Endodermal cell (in vitro differentiated cells): ENCODE measurements around the gene SP1. TPM values are rescaled to one million over a fixed set of nuclear protein-coding genes. Genes with fewer than 3 reads are reported as not detected.
"Not testable (repeated sequence)": the region's sequence is repeated elsewhere in the genome, so short reads cannot be mapped to it uniquely, and the experiment has no call there.

Source experiments
- DNase-seq: peaks from one replicate; pipeline ENCODE4 v3.0.0-alpha.2; 2017
- H3K27ac ChIP-seq: 2 replicates; pipeline ENCODE4 v1.5.1; 2013; ENCODE audit warnings: mild to moderate bottlenecking, low read depth, low read length, moderate library complexity
- H3K27me3 ChIP-seq: 2 replicates; pipeline ENCODE4 v1.6.1; 2013; ENCODE audit warnings: mild to moderate bottlenecking, low read length, moderate library complexity; ENCODE audit not compliant: insufficient read depth, control insufficient read depth, poor library complexity, severe bottlenecking
- H3K36me3 ChIP-seq: 2 replicates; pipeline ENCODE4 v1.7.0; 2013; ENCODE audit warnings: mild to moderate bottlenecking, low read length, moderate library complexity; ENCODE audit not compliant: control insufficient read depth, insufficient read depth
- H3K4me1 ChIP-seq: one replicate; pipeline ENCODE4 v1.7.0; 2013; ENCODE audit warnings: low read length; ENCODE audit not compliant: control insufficient read depth, insufficient read depth
- H3K4me3 ChIP-seq: 2 replicates; pipeline ENCODE4 v1.5.1; 2013; ENCODE audit warnings: mild to moderate bottlenecking, low read length, moderate library complexity
- H3K9ac ChIP-seq: 2 replicates; pipeline ENCODE4 v1.6.1; 2013; ENCODE audit warnings: mild to moderate bottlenecking, low read length, moderate library complexity; ENCODE audit not compliant: poor library complexity, severe bottlenecking; ENCODE audit errors: extremely low read depth
- H3K9me3 ChIP-seq: 2 replicates; pipeline ENCODE4 v1.6.1; 2013; ENCODE audit warnings: mild to moderate bottlenecking, low read length, moderate library complexity; ENCODE audit not compliant: control insufficient read depth
- H3K27ac Mint-ChIP-seq: 2 replicates; pipeline ENCODE4 v1.8.0; 2020; ENCODE audit warnings: mixed read lengths
- H3K27me3 Mint-ChIP-seq: 2 replicates; pipeline ENCODE4 v1.8.0; 2021; ENCODE audit warnings: mild to moderate bottlenecking, mixed read lengths; ENCODE audit not compliant: insufficient read depth
- H3K36me3 Mint-ChIP-seq: 2 replicates; pipeline ENCODE4 v1.8.0; 2020; ENCODE audit warnings: low read depth, mixed read lengths
- H3K4me1 Mint-ChIP-seq: 2 replicates; pipeline ENCODE4 v1.8.0; 2020; ENCODE audit warnings: mixed read lengths
- H3K4me3 Mint-ChIP-seq: 2 replicates; pipeline ENCODE4 v1.8.0; 2020; ENCODE audit warnings: mild to moderate bottlenecking, moderate library complexity, mixed read lengths
- H3K9me3 Mint-ChIP-seq: 2 replicates; pipeline ENCODE4 v1.8.0; 2020; ENCODE audit warnings: mild to moderate bottlenecking, mixed read lengths
- WGBS, 2 experiments: methylation state at CpG; one replicate each; pipeline versions ENCODE4 v1.1.5 to v1.1.7; 2013; ENCODE audit warnings: missing lambda C conversion rate in 2 of 2, mixed read lengths in 1 of 2; ENCODE audit not compliant: insufficient coverage in 1 of 2, insufficient read length in 1 of 2; 5-methylcytosine and 5-hydroxymethylcytosine counted together
- total RNA-seq, 2 donors: library from RNA; stranded (reverse); fragmentation: NEBNext Ultra II Directional in 1 of 2; extraction: Animal tissue kit (Norgen Biotek cat#: 25700) in 1 of 2; gene quantifications; 2 replicates in 1 of 2; 3 replicates in 1 of 2; pipeline ENCODE4 v1.2.1, GENCODE V29; 2021
- TF ChIP-seq, protein P1 (sequence below): fragments of 200-600 bp; sonication (generic); conservative IDR thresholded peaks from 2 replicates; pipeline ENCODE4 v1.5.0; 2021; ENCODE audit warnings: antibody characterized with exemption, mild to moderate bottlenecking

Gene SP1
- total RNA-seq, 2 donors from 2014 or later, result 91.2 to 99.5 TPM

DNA sequence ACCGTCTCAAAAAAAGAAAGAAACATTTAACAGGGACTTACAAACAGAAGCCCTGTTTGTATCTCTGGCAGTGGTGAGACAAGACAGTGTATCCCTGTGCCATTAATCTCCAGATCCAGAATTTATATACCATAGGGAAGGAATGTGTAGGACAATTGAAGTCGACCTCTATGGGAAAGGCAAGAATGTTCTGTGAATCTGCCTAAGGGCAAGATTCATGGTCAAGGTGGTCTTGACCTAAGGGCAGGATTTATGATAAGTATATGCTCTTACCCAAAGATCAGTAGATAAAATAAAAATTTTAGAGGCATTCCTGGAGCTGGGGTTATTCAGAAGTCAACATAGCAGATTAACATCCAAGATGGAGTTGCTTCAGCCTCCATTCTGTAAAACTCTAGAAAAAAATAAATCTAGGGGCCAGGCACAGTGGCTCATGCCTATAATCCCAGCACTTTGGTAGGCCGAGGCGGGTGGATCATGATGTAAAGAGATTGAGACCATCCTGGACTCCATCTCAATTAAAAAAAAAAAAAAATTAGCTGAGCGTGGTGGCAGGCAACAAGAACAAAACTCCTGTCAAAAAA, 21.0 kb upstream of the SP1 start:
- TF ChIP-seq, protein P1, sequence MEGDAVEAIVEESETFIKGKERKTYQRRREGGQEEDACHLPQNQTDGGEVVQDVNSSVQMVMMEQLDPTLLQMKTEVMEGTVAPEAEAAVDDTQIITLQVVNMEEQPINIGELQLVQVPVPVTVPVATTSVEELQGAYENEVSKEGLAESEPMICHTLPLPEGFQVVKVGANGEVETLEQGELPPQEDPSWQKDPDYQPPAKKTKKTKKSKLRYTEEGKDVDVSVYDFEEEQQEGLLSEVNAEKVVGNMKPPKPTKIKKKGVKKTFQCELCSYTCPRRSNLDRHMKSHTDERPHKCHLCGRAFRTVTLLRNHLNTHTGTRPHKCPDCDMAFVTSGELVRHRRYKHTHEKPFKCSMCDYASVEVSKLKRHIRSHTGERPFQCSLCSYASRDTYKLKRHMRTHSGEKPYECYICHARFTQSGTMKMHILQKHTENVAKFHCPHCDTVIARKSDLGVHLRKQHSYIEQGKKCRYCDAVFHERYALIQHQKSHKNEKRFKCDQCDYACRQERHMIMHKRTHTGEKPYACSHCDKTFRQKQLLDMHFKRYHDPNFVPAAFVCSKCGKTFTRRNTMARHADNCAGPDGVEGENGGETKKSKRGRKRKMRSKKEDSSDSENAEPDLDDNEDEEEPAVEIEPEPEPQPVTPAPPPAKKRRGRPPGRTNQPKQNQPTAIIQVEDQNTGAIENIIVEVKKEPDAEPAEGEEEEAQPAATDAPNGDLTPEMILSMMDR, result no peak
- H3K4me1 Mint-ChIP-seq, result no peaks in the 10 kb centered on the region
- no peak for DNase-seq
- H3K4me3 ChIP-seq, result no peak overlapping the region
- no peaks in the 10 kb centered on the region for H3K4me1 ChIP-seq
- no peaks in the 10 kb centered on the region for H3K27me3 ChIP-seq
- WGBS, 2 experiments, result 96% methylated on average over 4 of the region's 5 CpGs
- H3K27me3 Mint-ChIP-seq, result no peaks in the 10 kb centered on the region
- no peak overlapping the region for H3K27ac ChIP-seq
- no peaks in the 10 kb centered on the region for H3K9me3 ChIP-seq
- H3K27ac Mint-ChIP-seq, result no peak overlapping the region
- no peaks in the 10 kb centered on the region for H3K36me3 Mint-ChIP-seq
- no peak overlapping the region for H3K4me3 Mint-ChIP-seq
- no peak overlapping the region for H3K9ac ChIP-seq
- no peaks in the 10 kb centered on the region for H3K36me3 ChIP-seq
- no peaks in the 10 kb centered on the region for H3K9me3 Mint-ChIP-seq

DNA sequence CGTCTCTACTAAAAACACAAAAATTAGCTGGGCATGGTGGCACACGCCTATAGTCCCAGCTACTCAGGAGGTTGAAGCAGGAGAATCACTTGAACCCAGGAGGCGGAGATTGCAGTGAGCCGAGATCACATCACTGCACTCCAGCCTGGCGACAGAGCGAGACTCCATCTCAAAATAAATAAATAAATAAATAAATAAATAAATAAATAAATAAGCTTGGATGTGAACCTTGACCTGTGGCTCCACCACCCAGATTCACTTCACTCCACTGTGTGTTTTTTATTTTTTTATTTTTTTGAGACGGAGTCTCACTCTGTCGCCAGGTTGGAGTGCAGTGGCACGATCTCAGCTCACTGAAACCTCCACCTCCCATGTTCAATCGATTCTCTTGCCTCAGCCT, 18.3 kb upstream of the SP1 start:
- H3K36me3 Mint-ChIP-seq, H3K27me3 Mint-ChIP-seq, H3K4me1 ChIP-seq, H3K27me3 ChIP-seq, H3K4me3 Mint-ChIP-seq, H3K27ac ChIP-seq, H3K4me1 Mint-ChIP-seq, H3K4me3 ChIP-seq, H3K9ac ChIP-seq, DNase-seq, H3K36me3 ChIP-seq, H3K9me3 Mint-ChIP-seq, H3K9me3 ChIP-seq, H3K27ac Mint-ChIP-seq: not testable (repeated sequence)
- 90 to 98% methylated on average over 5 to 7 of the region's 10 CpGs for whole genome bisulfite sequencing, 2 experiments

DNA sequence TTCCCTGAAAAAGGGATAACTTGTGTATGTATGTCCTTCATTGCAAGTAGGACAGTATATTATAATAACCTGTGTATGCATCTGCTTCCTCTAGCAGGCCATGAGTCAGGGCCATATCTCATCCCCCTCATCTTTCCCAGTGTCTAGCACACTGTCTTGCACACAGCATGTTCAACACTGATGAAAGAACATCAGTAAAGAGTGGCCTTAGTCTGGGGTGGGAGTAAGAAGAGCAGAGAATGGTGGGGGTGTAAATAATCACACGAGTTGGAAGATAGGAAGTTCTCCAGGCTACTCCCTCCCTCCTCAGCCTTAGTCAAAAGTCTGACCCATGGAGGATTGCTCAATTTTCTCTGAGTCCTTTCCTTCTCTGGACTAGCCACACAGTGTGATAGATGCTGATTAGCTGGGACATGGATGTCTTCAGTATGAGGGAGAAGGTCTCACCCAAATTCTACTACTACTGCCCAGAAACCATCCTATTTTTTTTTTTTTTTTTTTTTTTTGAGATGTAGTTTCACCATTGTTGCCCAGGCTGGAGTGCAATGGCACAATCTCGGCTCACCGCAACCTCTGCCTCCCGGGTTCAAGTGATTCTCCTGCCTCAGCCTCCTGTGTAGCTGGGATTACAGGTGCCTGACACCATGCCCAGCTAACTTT, 14.6 kb upstream of the SP1 start:
- no peaks in the 10 kb centered on the region for H3K9me3 Mint-ChIP-seq

DNA sequence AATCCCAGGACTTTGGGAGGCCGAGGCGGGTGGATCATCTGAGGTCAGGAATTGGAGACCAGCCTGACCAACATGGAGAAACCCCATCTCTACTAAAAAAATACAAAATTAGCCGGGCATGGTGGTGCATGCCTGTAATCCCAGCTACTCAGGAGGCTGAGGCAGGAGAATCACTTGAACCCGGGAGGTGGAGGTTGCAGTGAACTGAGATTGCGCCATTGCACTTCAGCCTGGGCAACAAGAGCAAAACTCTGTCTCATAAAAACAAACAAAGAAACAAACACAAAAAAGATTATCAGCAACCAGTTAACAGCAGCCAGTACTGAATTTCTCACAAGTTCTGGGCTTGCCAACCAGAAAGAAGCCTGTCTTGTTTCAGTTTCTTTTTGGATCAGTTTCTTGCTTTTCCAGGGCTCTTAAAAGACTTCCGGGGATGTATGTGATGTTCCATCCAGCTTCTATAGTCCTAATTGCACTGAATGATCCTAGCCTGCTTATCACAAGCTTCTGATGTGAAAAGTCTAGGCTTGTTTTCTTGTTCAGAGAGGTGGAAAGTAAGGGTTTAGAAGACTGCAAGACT, 6.3 kb upstream of the SP1 start:
- H3K36me3 ChIP-seq, H3K27ac ChIP-seq, H3K4me3 ChIP-seq, H3K36me3 Mint-ChIP-seq, DNase-seq, H3K4me1 ChIP-seq, H3K27me3 Mint-ChIP-seq, H3K27me3 ChIP-seq, H3K27ac Mint-ChIP-seq, H3K9ac ChIP-seq, H3K9me3 ChIP-seq, H3K9me3 Mint-ChIP-seq, H3K4me3 Mint-ChIP-seq: not testable (repeated sequence)
- 88 to 100% methylated on average over 3 to 6 of the region's 6 CpGs for WGBS, 2 experiments
- peaks cover 15% of the 10 kb centered on the region for H3K4me1 Mint-ChIP-seq

More for the DNA sequence above, 14.6 kb upstream of the SP1 start:
- Histone ChIP-seq H3K27me3 (no peaks in the 10 kb centered on the region), H3K27ac (no peak overlapping the region), H3K4me1 (no peaks in the 10 kb centered on the region), H3K4me3 (no peak overlapping the region), H3K9me3 (no peaks in the 10 kb centered on the region), H3K9ac (no peak overlapping the region), H3K36me3 (no peaks in the 10 kb centered on the region)
- Mint-ChIP-seq H3K4me1 (peaks cover 1% of the 10 kb centered on the region), H3K36me3 (no peaks in the 10 kb centered on the region), H3K27me3 (no peaks in the 10 kb centered on the region), H3K27ac (no peak overlapping the region), H3K4me3 (no peak overlapping the region)
- no peak for DNase-seq
- TF ChIP-seq, protein P1, result no peak
- 95 to 96% methylated on average over 3 to 4 of the region's 4 CpGs for WGBS, 2 experiments

DNA sequence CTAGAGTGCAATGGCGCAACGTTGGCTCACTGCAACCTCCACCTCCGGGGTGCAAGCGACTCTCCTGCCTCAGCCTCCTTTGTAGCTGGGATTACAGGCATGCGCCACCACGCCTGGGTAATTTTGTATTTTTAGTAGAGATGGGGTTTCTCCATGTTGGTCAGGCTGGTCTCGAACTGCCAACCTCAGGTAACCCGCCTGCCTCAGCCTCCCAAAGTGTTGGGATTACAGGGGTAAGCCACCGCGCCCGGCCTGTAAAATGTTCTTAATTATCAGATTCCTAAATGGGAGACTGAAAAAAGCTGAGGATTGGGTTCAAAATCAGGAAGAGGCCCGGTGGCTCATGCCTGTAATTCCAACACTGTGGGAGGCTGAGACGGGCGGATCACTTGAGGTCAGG, 5.7 kb upstream of the SP1 start:
- not testable (repeated sequence) for H3K36me3 ChIP-seq, DNase-seq, H3K4me3 Mint-ChIP-seq, H3K27me3 Mint-ChIP-seq, H3K27me3 ChIP-seq, H3K36me3 Mint-ChIP-seq, H3K4me3 ChIP-seq, H3K9ac ChIP-seq, H3K27ac ChIP-seq, H3K9me3 ChIP-seq, H3K4me1 ChIP-seq, H3K9me3 Mint-ChIP-seq, H3K27ac Mint-ChIP-seq
- H3K4me1 Mint-ChIP-seq, result peaks cover 19% of the 10 kb centered on the region
- WGBS, 2 experiments, result 84 to 87% methylated on average over 11 to 14 of the region's 14 CpGs
